ENCODE results near the gene SARM1.
"Not testable (repeated sequence)": the region's sequence is repeated elsewhere in the genome, so short reads cannot be mapped to it uniquely, and the experiment has no call there.

The SARM1 gene

DNA sequence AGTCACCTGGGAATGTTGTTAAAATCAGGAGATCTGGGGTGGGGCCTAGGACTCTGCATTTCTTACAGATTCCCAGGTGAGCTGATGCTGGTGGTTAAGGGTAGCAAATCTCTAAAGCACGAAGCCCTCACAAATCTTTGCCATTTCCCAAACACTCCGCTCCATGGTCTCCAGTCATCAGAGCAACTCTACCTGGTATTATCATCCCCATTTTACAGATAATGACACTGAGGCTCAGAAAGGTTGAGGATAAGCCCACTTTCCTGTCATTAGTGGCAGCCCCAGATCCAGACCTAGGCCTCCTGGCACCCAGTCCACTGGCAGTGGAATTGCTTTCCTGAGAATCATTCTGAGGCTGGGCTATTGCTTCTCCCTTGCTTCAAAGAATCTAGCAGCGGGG, 25.8 kb downstream of the SARM1 start:
- no peak for DNase-seq

DNA sequence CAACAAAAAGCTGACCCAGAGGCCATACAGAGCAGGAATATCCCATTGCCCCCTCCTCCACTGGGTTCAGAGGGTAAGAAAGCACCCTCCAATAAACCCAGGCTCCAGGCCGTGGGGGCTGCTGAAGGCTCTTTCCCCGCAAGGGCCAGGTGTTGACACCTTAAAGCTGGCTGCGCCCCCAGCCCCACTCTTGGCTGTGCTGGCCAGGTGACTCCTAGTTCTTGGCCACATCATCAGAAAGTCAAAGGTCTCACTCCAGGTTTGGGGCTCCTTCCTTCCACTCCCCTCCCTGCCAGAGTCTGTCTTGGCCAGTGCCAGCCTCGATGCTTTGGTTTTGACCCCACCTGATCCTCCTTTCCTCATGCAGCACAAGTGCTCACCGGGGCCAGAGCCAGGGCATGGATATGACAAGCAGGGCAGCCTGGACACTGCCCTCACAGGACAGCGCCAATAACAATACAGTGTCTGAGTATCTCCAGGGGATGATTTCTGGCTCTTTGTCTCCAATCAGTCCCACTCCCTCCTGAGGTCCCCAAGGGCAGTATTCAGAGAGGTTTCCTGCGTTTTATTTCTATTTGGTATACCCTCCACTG, 26.3 kb downstream of the SARM1 start:
- DNase-seq, result no peak

DNA sequence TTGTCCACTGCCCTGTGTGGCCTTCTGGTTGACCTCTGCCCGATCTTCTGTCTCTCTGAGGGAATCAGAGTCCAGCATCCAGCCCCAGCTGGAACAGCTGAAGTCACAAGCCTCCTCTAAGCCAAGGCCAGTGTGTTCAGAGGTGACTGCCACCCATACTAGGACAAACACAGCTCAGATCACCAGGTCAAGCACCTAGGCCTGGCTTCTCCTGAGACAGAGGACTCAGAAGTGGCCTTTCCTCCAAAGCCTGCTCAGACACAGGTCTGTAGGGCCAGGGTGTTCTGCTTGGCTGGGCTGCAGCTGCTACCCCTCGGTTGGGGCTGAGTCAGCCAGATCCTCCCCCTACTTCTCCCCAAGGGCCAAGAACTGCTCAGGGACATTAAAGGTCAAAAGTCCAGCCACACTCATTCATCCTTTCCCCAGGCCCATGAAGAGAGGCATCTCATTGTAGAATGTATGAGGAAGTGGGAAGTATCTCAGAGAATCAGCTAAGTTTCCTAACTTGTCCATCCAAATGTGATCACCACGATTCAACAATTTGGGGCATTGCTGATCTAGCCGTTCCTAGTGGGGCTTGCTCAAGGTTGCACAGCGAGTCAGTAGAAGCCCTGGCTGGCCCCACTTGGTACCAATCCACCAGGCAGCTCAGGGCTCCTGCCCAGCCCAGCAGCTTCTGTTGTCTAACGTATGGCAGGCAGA, 26.9 kb downstream of the SARM1 start:
- no peak for DNase-seq

DNA sequence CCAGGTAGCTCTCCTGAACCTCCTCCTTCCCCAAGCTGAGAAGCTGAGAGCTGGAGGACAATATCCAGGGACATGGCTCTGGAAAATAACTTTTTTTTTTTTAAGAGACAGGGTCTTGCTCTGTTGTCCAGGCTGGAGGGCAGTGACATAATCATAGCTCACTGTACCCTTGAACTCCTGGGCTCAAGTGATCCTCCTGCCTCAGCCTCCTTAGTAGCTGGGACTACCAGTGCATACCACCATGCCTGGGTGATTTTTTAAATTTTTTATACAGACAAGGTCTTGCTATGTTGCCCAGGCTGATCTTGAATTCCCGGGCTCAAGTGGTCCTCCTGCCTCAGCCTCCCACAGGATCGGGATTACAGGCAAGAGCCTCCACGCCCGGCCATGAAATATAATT, 28.3 kb downstream of the SARM1 start:
- no peak for DNase-seq

DNA sequence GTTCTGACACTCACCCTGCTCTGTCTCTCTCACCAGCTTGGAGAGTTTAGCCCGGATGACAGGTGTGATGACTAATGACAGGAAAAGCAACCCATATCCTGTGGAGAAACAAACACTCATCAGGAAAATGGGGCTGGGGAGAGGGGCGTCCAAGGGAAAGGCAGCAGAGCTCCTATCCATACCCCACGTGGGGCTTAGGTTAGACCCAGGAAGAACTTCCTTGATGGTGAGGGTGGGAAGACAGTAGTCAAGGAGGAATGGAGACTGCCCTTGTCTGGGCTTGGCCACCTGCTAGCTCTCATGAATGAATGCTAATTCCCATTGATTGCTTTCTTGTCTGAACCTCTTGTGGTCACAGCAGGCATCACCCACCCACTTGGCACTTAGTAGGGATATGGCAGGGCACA, 30.7 kb downstream of the SARM1 start:
- no peak for DNase-seq

DNA sequence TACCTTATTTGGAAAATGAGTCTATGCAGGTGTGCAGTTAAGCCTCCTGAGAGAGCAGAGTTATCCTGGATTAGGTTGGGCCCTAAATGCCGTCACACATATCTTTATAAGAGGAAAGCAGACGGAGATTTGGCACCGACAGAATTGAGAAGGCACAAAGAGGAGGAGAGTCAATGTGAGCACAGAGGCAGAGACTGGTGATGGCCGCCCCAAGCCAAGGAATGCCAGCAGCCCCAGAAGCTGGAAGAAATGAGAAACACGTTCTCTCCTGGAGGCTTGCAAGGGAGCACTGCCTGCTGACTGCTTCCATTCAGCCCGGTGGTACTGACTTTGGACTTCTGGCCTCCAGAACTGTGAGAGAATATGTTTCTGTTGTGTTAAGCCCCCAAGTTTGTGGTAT, 31.4 kb downstream of the SARM1 start:
- DNase-seq, result no peak

DNA sequence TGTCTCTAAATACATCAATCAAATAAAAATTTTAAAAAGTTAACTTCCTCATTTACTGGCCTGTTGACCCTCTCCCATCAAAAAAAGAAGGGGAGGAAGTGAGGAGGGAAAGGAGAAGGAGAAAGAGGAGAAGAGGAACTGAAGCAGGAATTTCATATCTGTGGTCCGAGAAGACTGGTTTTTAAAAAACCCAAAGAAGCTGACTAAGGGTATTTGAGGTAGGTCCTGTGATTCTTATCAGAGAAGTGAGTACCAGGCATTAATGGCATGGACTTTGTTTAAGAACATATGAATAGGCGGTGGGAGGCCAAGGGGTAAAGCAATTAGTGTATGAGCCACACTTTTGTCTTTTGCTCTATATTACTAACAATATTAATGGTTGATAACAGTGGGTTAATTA, 32.5 kb downstream of the SARM1 start:
- no peak for DNase-seq

DNA sequence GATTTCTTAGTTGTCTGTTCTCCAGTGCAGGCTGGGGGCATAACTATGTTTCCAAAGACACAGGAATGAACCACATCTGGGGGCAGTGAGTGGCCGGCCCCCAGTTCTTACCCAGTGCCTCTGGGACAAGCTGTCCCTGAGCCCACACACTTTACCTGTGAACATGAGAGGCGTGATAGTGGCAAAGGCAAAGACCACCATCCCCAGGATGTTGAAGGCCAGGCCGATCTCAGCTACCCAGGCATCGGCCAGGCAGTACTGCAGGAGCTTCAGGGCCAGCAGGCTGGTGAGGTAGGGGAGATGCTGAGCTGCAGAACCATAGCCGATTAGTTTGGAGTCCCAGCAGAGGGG, 32.9 kb downstream of the SARM1 start:
- DNase-seq, result no peak

DNA sequence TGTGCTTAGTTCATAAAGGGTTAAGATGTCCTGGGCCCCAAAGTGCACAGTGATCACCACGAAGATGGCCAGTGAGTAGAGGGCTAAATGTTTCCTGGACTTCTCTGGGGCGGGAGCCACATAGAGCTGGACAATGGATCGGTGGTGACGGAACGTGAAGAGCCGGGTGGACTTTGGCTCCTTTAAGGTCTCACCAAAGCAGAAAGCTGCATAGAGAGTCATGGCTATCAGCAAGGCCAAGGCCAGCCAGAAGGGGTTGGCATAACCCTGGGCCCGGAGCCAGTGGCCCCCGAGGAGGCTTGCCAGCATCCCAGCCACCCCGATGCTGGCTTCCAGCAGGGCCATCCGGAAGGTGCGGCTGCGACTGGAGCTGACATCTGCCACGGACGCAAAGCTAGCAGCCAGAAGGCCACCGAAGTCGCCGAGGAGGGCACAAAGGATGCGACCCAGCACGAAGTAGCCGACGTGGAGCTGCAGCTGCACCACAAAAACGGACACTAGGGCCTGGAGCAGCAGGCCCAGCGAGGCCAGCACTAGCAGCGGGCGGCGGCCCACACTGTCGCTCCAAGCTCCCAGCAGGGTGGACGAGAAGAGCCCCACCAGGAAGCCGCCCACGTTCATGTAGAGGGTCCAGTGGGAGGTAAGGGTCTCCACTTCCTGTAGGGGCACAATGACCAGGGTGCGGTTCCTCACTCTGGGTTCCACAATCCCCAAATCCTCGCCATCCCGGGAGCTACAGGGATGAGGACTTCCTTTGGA, 33.5 kb downstream of the SARM1 start:
- no peak for DNase-seq

DNA sequence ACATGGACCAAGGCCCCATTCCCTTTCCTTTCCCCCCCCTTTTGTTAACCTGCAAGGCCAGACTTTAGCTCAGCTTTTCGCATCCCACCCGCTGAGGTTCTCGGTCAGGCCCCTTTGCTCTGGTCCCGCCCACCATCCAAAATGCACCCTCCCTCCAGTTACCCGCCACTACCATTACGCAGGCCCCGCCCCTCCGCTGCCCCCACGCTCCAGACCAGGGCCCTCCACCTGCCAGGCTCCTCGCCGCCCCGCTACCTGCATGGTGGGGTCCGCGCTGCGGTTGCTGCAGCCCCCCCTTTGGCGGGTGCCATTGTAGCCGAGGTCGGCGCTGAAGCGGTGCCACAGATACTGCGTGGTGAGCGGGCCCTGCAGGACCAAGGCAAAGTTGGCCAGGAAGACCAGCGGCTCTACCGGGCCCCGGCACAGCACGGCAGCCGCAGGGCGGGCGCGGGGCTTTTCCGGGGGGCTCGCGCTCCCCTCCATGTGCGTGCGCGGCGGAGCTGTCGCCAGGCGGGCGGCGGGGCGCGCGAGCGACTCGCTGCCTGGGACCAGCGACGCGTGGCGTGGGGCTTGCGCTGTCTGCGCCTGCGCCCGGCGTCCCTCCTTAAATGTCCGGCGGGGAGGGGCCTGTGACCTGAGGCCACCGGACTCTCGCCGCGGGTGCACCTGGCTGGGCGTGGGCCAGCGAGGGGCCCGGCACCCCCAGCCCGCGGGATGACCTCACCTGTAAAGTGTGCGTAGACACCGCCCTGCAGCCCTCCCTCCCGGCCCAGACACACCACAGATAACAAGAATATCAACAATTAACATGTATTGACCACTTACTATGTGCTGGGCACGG, 34.4 kb downstream of the SARM1 start, which contains the start of gene SLC46A1:
SLC46A1 (minus strand) TSS at position 581 of the 841 bp plus-strand sequence; CDS start at position 483, 98 bp downstream.
- peak; percentile 71 to 80 for DNase-seq

DNA sequence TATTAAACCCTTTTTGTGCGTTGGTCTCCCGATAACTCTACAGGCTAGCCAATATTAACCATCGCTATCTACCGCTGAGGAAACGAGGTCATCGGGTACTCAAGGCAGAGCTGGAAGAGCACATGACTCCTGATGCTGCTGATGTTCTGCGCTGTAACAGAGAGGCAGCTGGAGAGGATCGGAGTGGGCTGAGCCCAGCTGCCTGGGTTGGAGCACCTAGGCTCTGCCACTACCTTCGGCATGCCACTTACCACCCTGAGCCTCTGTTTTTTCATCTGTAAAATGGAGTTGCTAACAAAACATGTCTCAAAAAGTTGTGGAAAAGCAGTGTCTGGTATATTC, 35.0 kb downstream of the SARM1 start:
- DNase-seq, result no peak

DNA sequence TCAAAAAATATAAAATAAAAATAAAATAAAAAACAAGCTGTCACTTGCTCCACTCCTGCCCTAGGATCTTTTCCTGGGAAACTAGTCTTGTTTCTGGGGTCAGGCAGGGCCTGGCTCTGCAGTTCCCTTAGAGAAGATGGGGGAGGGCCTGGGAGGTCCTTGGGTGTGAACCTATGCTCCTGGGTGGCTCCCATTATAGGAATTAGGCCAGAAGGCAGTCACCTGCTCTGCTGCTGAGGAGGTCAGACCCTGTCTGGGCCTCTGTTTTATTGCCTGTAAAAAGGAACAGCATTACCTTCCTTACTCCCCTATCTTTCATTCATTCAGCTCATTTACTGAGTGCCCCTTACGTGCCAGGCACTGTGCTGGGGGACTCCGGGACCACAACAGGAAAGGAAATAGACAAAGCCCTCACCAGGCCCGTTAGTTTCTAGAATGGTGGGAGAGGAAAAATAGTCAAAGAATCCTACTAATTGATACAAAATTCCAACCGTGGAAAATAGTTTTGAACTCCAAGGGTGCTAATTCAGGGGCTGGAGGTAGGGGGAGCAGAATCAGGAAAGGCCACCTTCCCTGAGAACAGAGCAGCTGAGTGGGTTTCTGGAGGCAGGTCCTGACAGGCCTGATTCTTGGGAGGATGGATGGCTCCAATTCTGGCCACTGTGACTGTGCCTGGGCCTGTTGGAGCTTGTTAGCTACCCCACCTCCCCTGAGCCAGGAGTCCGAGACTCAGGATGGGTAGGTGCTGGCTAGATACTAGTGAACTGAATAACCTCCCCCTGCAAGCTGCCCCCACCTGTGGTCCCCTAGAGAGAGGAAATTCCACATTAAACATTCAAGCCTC, 35.9 kb downstream of the SARM1 start:
- DNase-seq, result no peak

DNA sequence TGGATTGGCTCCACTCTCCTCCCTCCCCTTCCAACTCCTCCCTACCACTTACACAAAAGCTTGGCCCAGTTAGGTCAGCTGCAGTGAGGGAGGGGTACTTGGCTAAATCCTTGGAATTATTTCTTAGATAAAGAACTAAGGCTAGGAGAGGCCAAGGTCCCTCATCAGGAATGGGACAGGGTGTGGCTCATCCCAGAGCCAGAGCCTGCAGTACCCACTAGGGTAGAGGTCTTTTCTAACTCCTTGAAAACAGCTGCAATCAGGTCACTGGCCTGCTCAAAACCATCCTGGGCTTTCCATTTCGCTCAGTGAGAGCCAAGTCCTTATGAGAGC, 36.4 kb downstream of the SARM1 start:
- no peak for DNase-seq

DNA sequence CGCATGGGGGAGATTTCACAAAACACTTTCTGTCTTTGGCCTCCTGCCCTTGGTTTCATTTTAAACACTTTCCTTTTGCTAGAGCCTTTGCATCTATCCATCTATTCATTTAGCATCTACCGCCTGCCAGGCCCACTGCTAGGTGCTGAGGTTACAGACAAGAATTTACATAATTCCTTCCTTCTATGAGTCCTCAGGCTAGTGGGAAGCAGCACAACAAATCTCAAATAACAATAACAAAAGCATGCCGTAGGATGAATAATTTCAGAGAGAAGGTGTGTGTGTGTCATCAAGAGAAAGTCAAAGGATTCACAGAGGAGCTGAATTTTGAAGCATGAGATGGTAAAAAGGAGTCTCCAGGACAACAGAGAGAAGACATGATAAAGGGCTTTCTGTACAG, 40.6 kb downstream of the SARM1 start:
- no peak for DNase-seq

DNA sequence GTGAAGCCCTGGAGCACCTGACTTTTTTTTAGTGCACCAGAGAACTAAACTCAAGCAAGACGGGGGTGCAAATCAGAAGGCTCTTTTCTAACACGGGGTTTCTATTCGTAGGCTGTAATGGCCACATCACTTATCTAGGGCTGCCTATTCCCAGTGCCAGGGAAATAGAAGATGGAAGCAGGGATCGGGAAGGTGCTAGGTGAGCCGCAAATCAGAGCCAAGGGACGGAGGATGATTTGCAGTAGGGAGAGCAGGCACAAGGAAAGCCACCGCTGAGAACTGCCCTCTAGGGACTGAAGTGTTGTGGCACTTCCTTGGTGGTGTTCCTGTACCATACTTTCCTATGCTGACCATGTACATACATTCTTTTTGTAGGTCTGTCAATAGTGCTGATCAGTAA, 42.3 kb downstream of the SARM1 start:
- no peak for DNase-seq

DNA sequence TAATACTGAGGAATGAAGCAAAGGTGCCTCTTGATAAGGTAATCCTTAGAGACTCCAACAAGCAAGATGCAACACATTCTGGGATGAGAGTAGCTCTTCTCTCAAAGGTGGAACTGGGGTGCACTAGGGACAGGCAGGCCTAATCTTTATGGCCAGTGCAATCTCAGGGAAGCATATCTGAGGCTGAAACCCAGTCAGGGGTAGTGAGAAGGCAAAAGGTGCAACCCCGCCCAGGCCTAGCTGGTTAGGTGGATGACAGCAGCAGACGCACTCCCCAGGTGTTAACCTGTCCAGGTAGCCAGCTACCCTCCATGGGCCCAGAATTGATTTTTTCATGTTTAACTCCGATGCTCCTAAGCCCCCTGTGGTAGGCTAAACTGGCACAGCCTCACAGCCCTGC, 44.4 kb downstream of the SARM1 start:
- no peak for DNase-seq

DNA sequence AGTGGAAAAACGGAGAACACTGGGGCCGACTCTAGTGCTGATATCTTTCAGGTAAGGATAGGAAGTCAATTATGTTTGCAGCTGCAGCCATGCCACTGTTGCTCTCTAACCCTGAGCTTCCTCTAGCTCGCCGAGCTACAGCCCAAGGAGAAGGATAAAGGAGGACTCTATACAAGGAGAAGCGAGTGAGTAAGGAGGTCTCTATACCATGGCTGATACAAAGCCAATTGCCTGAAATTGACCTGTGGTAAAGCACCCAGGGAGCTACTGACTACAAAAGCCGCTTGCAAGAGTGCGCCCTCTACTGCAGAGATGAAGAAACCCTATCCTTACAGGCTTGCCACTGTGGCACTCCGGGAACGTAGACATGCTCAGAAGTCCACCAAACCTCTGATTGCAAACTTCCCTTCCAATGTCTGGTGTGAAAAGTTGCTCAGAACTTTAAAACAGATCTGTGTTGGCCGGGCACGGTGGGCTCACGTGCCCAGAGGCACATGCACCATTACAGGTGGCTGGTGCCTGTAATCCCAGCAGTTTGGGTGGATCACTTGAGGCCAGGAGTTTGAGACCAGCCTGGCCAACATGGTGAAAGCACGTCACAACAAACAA, 45.3 kb downstream of the SARM1 start:
- DNase-seq, result peak; percentile 53 to 67

DNA sequence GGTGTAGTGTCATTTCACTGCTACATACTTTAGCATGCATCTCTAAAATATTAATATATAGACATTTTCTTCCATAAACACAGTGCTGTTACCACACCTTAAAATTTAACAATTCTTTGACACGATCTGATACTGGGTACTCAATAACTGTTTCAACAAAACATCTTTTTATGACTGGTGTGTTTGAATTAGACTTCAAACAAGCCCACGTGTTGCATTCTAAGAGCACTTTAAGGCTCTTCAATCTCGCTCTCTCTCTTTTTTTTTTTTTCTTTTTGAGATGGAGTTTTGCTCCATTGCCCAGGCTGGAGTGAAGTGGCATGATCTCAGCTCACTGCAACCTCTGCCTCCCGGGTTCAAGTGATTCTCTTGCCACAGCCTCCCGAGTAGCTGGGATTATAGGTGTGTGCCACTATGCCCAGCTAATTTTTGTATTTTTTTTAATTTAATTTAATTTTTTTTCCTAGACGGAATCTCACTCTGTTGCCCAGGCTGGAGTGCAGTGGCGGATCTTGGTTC, 50.4 kb downstream of the SARM1 start:
- DNase-seq, result no peak

DNA sequence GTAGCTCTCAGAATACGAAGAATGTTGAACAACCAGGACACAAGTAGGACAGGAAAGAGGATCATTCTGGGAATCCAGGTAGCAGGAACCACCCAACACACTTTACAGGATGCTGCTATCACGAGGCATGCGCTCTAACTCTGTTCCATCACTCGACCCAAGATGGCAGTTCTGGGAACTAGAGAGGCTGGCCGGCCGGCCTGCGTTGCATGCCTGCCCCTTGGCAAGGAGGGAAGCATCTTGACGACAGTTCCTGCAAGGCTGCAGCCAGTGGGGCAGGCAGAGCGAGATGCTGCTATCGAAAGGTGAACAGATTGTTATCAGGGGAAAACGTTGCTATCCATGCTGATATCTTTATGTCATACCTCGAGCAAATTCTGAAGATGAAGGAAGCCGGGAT, 53.7 kb downstream of the SARM1 start:
- DNase-seq, result no peak

DNA sequence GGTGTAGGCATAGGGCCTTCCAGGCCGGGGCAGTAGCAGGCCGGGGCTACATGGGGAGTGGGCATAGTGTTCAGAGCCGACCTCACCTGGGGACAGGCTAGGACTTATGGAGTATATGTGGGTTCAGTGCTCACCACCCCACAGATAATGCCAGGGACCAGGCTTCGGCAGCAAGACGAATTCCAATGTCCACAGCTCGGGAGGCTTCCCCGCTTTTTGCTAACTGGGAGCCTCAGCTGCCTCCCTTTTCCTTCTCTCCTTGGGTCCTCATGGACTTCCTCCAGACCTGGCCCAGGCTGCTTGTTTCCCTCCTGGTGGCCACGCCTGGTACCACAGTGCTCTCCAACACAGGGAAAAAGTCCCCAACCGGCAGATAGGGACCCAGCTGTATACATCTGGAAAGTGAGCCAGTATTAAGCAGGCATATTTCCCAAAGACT, 54.6 kb downstream of the SARM1 start:
- peak in 1 of 2 experiments; percentile 16 for DNase-seq

DNA sequence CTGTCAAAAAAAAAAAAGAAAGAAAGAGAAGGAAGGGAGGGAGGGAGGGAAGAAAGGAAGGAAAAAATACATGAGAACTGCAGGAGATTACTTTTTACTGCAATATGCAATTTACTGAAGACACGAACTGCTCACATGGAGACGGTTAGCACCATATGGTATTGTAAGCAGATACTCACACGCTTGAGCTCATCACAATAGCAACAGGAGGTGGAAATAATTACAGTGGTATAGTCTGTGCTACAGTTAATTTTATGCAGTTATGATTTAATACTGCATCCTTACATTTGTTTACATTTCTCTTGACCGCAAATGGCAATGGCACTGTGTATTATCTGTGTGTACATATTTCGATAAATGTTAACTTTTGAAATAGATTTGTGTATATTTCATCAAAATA, 55.9 kb downstream of the SARM1 start:
- DNase-seq, result no peak

DNA sequence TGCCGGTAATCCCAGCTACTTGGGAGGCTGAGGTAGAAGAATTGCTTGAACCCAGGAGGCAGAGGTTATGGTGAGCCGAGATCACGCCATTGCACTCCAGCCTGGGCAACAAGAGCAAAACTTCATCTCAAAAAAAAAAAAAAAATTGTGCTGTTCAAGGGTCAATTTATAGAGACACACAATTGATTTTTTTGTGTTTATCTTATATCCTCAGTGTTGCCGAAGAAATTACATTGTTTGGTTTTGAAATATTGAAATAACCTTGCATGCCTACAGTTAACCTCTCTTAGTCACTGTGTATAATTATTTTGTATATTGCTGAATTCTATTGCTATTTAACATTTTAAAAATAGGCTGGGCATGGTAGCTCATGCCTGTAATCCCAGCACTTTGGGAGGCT, 56.5 kb downstream of the SARM1 start:
- DNase-seq, result not testable (repeated sequence)

All from activated CD4-positive, alpha-beta T cell treated with anti-CD3 and anti-CD28 coated beads, Interleukin-2, amount 50 U/mL, for 48 hours (primary cell).